K562 (cell line): ENCODE measurements around the gene ZNF502. TPM values are rescaled to one million over a fixed set of nuclear protein-coding genes. Genes with fewer than 3 reads are reported as not detected.
A peak's percentile ranks its signal among the peaks of the same experiment; 100 is the strongest.

Experiments
- ARID1B ChIP-seq: fragments of 450-650 bp; IDR thresholded peaks from 2 replicates; pipeline ENCODE4 v1.6.1; 2016; ENCODE audit warnings: antibody characterized with exemption, mild to moderate bottlenecking, inconsistent platforms
- BCOR ChIP-seq: fragments of 450-650 bp; IDR thresholded peaks from 2 replicates; pipeline ENCODE4 v1.6.1; 2016
- BHLHE40 ChIP-seq: IDR thresholded peaks from 2 replicates; pipeline ENCODE4 v1.6.1; 2011; ENCODE audit warnings: low read length, improper control_type of control experiment
- BRD9 ChIP-seq: fragments of 450-650 bp; IDR thresholded peaks from 2 replicates; pipeline ENCODE4 v1.6.1; 2018; ENCODE audit warnings: low read depth; ENCODE audit not compliant: partially characterized antibody
- ERF ChIP-seq: fragments of 450-650 bp; formaldehyde crosslinking; IDR thresholded peaks from 2 replicates; pipeline ENCODE4 v1.4.0; 2020; ENCODE audit warnings: mild to moderate bottlenecking, mixed read lengths
- GTF2B ChIP-seq: IDR thresholded peaks from 2 replicates; pipeline ENCODE4 v1.6.1; 2011; ENCODE audit not compliant: insufficient read length; ENCODE audit errors: extremely low read depth
- HNRNPL ChIP-seq: fragments of 200-400 bp; formaldehyde crosslinking; IDR thresholded peaks from 2 replicates; pipeline ENCODE4 v1.6.1; 2017; ENCODE audit warnings: low read depth, mild to moderate bottlenecking, low read length
- KAT2B ChIP-seq: IDR thresholded peaks from one replicate; pipeline ENCODE4 v1.6.1; 2012; ENCODE audit warnings: low read depth, mild to moderate bottlenecking, control low read depth, inconsistent platforms, low read length, moderate library complexity
- KLF6 ChIP-seq: fragments of 250-450 bp; sonication (Bioruptor Pico); IDR thresholded peaks from 2 replicates; pipeline ENCODE4 v1.4.0; 2020; ENCODE audit warnings: mild to moderate bottlenecking, moderate library complexity, borderline replicate concordance
- MED1 ChIP-seq: sonication (generic); formaldehyde crosslinking; IDR thresholded peaks from 2 replicates; pipeline ENCODE4 v1.8.1; 2023; ENCODE audit warnings: missing genetic modification reagents, borderline replicate concordance
- MEF2A ChIP-seq: IDR thresholded peaks from 2 replicates; pipeline ENCODE4 v1.6.1; 2011; ENCODE audit warnings: low read depth, mild to moderate bottlenecking, low read length, moderate library complexity; ENCODE audit not compliant: control insufficient read depth
- MIER1 ChIP-seq: fragments of 450-650 bp; IDR thresholded peaks from 2 replicates; pipeline ENCODE4 v1.6.1; 2016; ENCODE audit warnings: antibody characterized with exemption, mild to moderate bottlenecking, low read depth
- NEUROD1 ChIP-seq: fragments of 150-350 bp; IDR thresholded peaks from 2 replicates; pipeline ENCODE4 v1.6.1; 2014; ENCODE audit warnings: borderline replicate concordance, low read length, low read depth; ENCODE audit not compliant: partially characterized antibody
- NFYB ChIP-seq: IDR thresholded peaks from 2 replicates; pipeline ENCODE4 v1.6.1; 2011; ENCODE audit warnings: mild to moderate bottlenecking, moderate library complexity; ENCODE audit not compliant: insufficient read length; ENCODE audit errors: extremely low read depth
- NR2F6 ChIP-seq: fragments of 450-650 bp; formaldehyde crosslinking; IDR thresholded peaks from 2 replicates; pipeline ENCODE4 v1.4.0; 2020; ENCODE audit warnings: mild to moderate bottlenecking
- POLR2AphosphoS5 ChIP-seq: IDR thresholded peaks from 2 replicates; pipeline ENCODE4 v1.6.1; 2011; ENCODE audit warnings: mild to moderate bottlenecking, low read depth, low read length, moderate library complexity; ENCODE audit not compliant: control insufficient read depth, insufficient read depth
- PREB ChIP-seq: sonication (generic); formaldehyde crosslinking; IDR thresholded peaks from 2 replicates; pipeline ENCODE4 v1.8.1; 2023; ENCODE audit warnings: mild to moderate bottlenecking, missing genetic modification reagents
- RBFOX2 ChIP-seq: fragments of 200-400 bp; formaldehyde crosslinking; IDR thresholded peaks from 2 replicates; pipeline ENCODE4 v1.6.1; 2017; ENCODE audit warnings: low read depth, mild to moderate bottlenecking, low read length, moderate library complexity
- SETDB1 ChIP-seq: IDR thresholded peaks from one replicate; pipeline ENCODE4 v1.6.1; 2012; ENCODE audit warnings: low read length, control low read depth, inconsistent platforms
- ZNF121 ChIP-seq: sonication (generic); formaldehyde crosslinking; conservative IDR thresholded peaks from 2 replicates; pipeline ENCODE4 v1.8.0; 2022; ENCODE audit warnings: missing genetic modification reagents
- ZNF133 ChIP-seq: fragments of 250-450 bp; sonication (Bioruptor Pico); IDR thresholded peaks from 2 replicates; pipeline ENCODE4 v1.4.0; 2020; ENCODE audit warnings: mild to moderate bottlenecking
- ZNF212 ChIP-seq: fragments of 450-650 bp; formaldehyde crosslinking; IDR thresholded peaks from 2 replicates; pipeline ENCODE4 v1.4.0; 2020; ENCODE audit warnings: mild to moderate bottlenecking
- ZNF232 ChIP-seq: sonication (generic); formaldehyde crosslinking; IDR thresholded peaks from 2 replicates; pipeline ENCODE4 v1.8.0; 2022; ENCODE audit warnings: mild to moderate bottlenecking, missing genetic modification reagents
- ZNF274 ChIP-seq: IDR thresholded peaks from 2 replicates; pipeline ENCODE4 v1.6.1; 2011; ENCODE audit warnings: low read depth, mild to moderate bottlenecking, low read length, moderate library complexity, borderline replicate concordance
- ZNF3 ChIP-seq: fragments of 250-450 bp; sonication (Bioruptor Pico); IDR thresholded peaks from 2 replicates; pipeline ENCODE4 v1.5.0; 2021; ENCODE audit warnings: mild to moderate bottlenecking, moderate library complexity
- ZNF57 ChIP-seq: fragments of 450-650 bp; formaldehyde crosslinking; IDR thresholded peaks from 2 replicates; pipeline ENCODE4 v1.4.0; 2020; ENCODE audit warnings: mild to moderate bottlenecking, moderate library complexity
- ZNF707 ChIP-seq: fragments of 250-450 bp; sonication (Bioruptor Pico); conservative IDR thresholded peaks from 2 replicates; pipeline ENCODE4 v1.8.0; 2022; ENCODE audit warnings: inconsistent platforms, mild to moderate bottlenecking, moderate library complexity
- polyA plus RNA-seq, 8 experiments: library from polyadenylated mRNA; depleted of rRNA in 4 of 8; stranded (reverse) in 5 of 8; unstranded in 3 of 8; fragments of >200 nt; fragmentation: Nextera tagmentation in 2 of 8; fragmentation: Illumina TruSeq in 1 of 8; extraction: Ambion mirVana in 2 of 8; extraction: Trizol in 1 of 8; gene quantifications; 2 replicates each; pipeline versions ENCODE4 v1.2.1 to v1.2.3, GENCODE V29; 2011 to 2014; ENCODE audit warnings: inconsistent platforms in 1 of 8, missing spikeins in 1 of 8
- total RNA-seq, 7 experiments: library from RNA; depleted of rRNA in 6 of 7; stranded (reverse); fragments of >200 nt in 6 of 7; fragmentation: Illumina TruSeq in 2 of 7; extraction: Trizol in 2 of 7; gene quantifications; 2 replicates each; pipeline versions ENCODE4 v1.2.1 to v1.2.3, GENCODE V29; 2011 to 2021; ENCODE audit warnings: low replicate concordance in 1 of 7

The ZNF502 gene
- total and polyA plus RNA-seq, 9 of the 15 experiments (the other 6 are each of a cell fraction or from before 2014, with no cell fraction given): 0.38 to 0.98 (median 0.67) TPM

GRCh38 chr3:44761424-44762169 is 49.1 kb downstream of the ZNF502 start, which contains the start of the genes KIAA1143 and KIF15 (continued):
- no peak for TF ChIP-seq NFYB
- no peak for TF ChIP-seq MED1 (CRISPR knock-in tag)
- TF ChIP-seq ZNF212 (CRISPR knock-in tag): no peak
- peak; percentile 16; the same call in 1 of the 2 replicates for TF ChIP-seq BHLHE40
- TF ChIP-seq KAT2B: no peak
- TF ChIP-seq NR2F6: no peak
- TF ChIP-seq ZNF707 (CRISPR knock-in tag): no peak
- TF ChIP-seq ERF (CRISPR knock-in tag): no peak; the same call in 1 of the 2 replicates
- TF ChIP-seq SETDB1: no peak
- no peak for TF ChIP-seq MEF2A
- peak; percentile 99 for TF ChIP-seq RBFOX2
- TF ChIP-seq MIER1: no peak
- no peak for TF ChIP-seq BRD9
- TF ChIP-seq ZNF133 (CRISPR knock-in tag): no peak
- peak; percentile 62; the same call in 1 of the 2 replicates for TF ChIP-seq KLF6 (CRISPR knock-in tag)
- TF ChIP-seq POLR2AphosphoS5: peak; percentile 80
- TF ChIP-seq PREB: peak; percentile 89
- TF ChIP-seq GTF2B: peak; percentile 77
- TF ChIP-seq ZNF121: no peak
- no peak for TF ChIP-seq ZNF3 (CRISPR knock-in tag)
- no peak for TF ChIP-seq BCOR
- TF ChIP-seq ZNF274: no peak
- peak; percentile 85 for TF ChIP-seq NEUROD1
- peak; percentile 30; the same call in 1 of the 2 replicates for TF ChIP-seq ARID1B
- TF ChIP-seq ZNF57 (CRISPR knock-in tag): 0 out of 2 replicates have a peak, but pooled peaks have one; percentile 17
- TF ChIP-seq HNRNPL: peak; percentile 37; the same call in 1 of the 2 replicates
- no peak for TF ChIP-seq ZNF232
